ENCODE results near the gene LONP2. TPM values are rescaled to one million over a fixed set of nuclear protein-coding genes. Genes with fewer than 3 reads are reported as not detected.

The LONP2 gene
- total RNA-seq, 1 donor: 56.8 TPM

DNA sequence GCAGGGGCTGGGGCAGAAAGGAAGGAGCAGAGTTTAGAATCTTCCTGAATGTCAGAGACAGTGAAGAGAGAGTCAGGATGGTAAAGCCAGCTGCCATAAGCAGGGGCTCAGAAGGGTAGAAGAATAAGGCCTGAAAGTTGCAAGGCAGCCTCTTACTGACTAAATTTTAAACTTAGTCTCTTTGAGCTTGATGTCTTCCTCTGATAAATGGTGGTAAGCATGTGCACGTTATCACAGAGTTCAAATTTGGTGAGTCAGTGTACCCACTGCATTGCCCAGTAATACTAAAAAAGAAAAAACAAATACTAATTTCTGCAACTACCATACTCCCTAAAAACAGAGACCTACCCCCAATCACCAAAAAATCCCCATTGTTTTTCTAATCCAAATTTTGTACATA, 96.0 kb downstream of the LONP2 start:
- H3K4me3 ChIP-seq (ENCODE audit: insufficient read depth, low read length): no peak overlapping the region

GRCh38 chr16:48342591-48342990, 98.5 kb downstream of the LONP2 start:
- no peaks in the 10 kb centered on the region for H3K4me1 ChIP-seq (ENCODE audit: insufficient read depth, low read length)
- no peaks in the 10 kb centered on the region for H3K79me2 ChIP-seq (ENCODE audit: insufficient read depth, low read length)
- no peaks in the 10 kb centered on the region for H3K27me3 ChIP-seq (ENCODE audit: insufficient read depth, low read length)
- TF ChIP-seq CTCF (IDR thresholded peaks at IDR 0.05; ENCODE audit: extremely low read depth, low read depth, low read length): no peak
- no peak overlapping the region for H3K27ac ChIP-seq (ENCODE audit: low read depth, low read length)
- no peak overlapping the region for H2AFZ ChIP-seq (ENCODE audit: low read length)
- no peaks in the 10 kb centered on the region for H3K9me3 ChIP-seq (ENCODE audit: low read depth, low read length)
- DNase-seq (ENCODE audit: insufficient read length, low spot score, missing footprints): no peak
- H3K4me3 ChIP-seq (ENCODE audit: insufficient read depth, low read length): no peak overlapping the region
- peaks cover 14% of the 10 kb centered on the region for H3K36me3 ChIP-seq (ENCODE audit: insufficient read depth, low read length)
- H4K20me1 ChIP-seq (ENCODE audit: insufficient read depth, low read length): no peaks in the 10 kb centered on the region
- no peak overlapping the region for H3K4me2 ChIP-seq (ENCODE audit: insufficient read depth, low read length)

More for the DNA sequence above, 96.0 kb downstream of the LONP2 start:
- no peak for DNase-seq (ENCODE audit: insufficient read length, low spot score, missing footprints)
- no peaks in the 10 kb centered on the region for H4K20me1 ChIP-seq (ENCODE audit: insufficient read depth, low read length)
- no peak overlapping the region for H3K27ac ChIP-seq (ENCODE audit: low read depth, low read length)
- H3K4me1 ChIP-seq (ENCODE audit: insufficient read depth, low read length): peaks cover 12% of the 10 kb centered on the region
- H2AFZ ChIP-seq (ENCODE audit: low read length): no peak overlapping the region
- no peak for TF ChIP-seq CTCF (IDR thresholded peaks at IDR 0.05; ENCODE audit: extremely low read depth, low read depth, low read length)
- peaks cover 13% of the 10 kb centered on the region for H3K36me3 ChIP-seq (ENCODE audit: insufficient read depth, low read length)
- peaks cover 3% of the 10 kb centered on the region for H3K79me2 ChIP-seq (ENCODE audit: insufficient read depth, low read length)
- H3K9me3 ChIP-seq (ENCODE audit: low read depth, low read length): no peaks in the 10 kb centered on the region
- no peak overlapping the region for H3K4me2 ChIP-seq (ENCODE audit: insufficient read depth, low read length)
- H3K27me3 ChIP-seq (ENCODE audit: insufficient read depth, low read length): no peaks in the 10 kb centered on the region

- Histone ChIP-seq H3K27me3 (ENCODE audit: insufficient read depth, low read length) (no peaks in the 10 kb centered on the region), H3K9me3 (ENCODE audit: low read depth, low read length) (no peaks in the 10 kb centered on the region), H3K4me1 (ENCODE audit: insufficient read depth, low read length) (no peaks in the 10 kb centered on the region), H3K27ac (ENCODE audit: low read depth, low read length) (no peak overlapping the region), H3K4me3 (ENCODE audit: insufficient read depth, low read length) (no peak overlapping the region), H3K4me2 (ENCODE audit: insufficient read depth, low read length) (no peak overlapping the region), H2AFZ (ENCODE audit: low read length) (no peak overlapping the region), H3K79me2 (ENCODE audit: insufficient read depth, low read length) (no peaks in the 10 kb centered on the region), H4K20me1 (ENCODE audit: insufficient read depth, low read length) (no peaks in the 10 kb centered on the region), H3K36me3 (ENCODE audit: insufficient read depth, low read length) (peaks cover 34% of the 10 kb centered on the region)
- DNase-seq (ENCODE audit: insufficient read length, low spot score, missing footprints): peak; percentile 62
- no peak for TF ChIP-seq CTCF (IDR thresholded peaks at IDR 0.05; ENCODE audit: extremely low read depth, low read depth, low read length)
Observed at GRCh38 chr16:48347191-48347865, 103.2 kb downstream of the LONP2 start.

DNA sequence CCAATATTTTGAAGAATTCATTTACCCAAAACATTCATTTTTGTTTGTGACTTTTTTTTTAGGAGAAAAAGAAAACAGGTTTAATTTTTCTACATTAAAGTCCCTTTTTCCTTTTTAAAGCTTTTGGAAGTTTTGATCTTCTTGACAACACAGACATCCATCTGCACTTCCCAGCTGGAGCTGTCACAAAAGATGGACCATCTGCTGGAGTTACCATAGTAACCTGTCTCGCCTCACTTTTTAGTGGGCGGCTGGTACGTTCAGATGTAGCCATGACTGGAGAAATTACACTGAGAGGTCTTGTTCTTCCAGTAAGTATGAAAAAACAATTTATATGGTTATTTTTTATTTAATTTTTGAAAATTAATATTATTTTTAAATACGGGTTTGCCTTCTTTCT, 103.9 kb downstream of the LONP2 start:
- H3K79me2 ChIP-seq (ENCODE audit: insufficient read depth, low read length): no peaks in the 10 kb centered on the region
- H3K4me3 ChIP-seq (ENCODE audit: insufficient read depth, low read length): no peak overlapping the region
- H2AFZ ChIP-seq (ENCODE audit: low read length): no peak overlapping the region
- DNase-seq (ENCODE audit: insufficient read length, low spot score, missing footprints): no peak
- peaks cover 34% of the 10 kb centered on the region for H3K36me3 ChIP-seq (ENCODE audit: insufficient read depth, low read length)
- no peaks in the 10 kb centered on the region for H3K9me3 ChIP-seq (ENCODE audit: low read depth, low read length)
- H4K20me1 ChIP-seq (ENCODE audit: insufficient read depth, low read length): no peaks in the 10 kb centered on the region
- no peak overlapping the region for H3K27ac ChIP-seq (ENCODE audit: low read depth, low read length)
- H3K4me2 ChIP-seq (ENCODE audit: insufficient read depth, low read length): no peak overlapping the region
- TF ChIP-seq CTCF (IDR thresholded peaks at IDR 0.05; ENCODE audit: extremely low read depth, low read depth, low read length): no peak
- no peaks in the 10 kb centered on the region for H3K27me3 ChIP-seq (ENCODE audit: insufficient read depth, low read length)
- H3K4me1 ChIP-seq (ENCODE audit: insufficient read depth, low read length): no peaks in the 10 kb centered on the region

Data from osteoblast (primary cell).